HG03095 (cell line): ENCODE results near the gene DEDD.
A peak's percentile ranks its signal among the peaks of the same experiment; 100 is the strongest.

Experiments used
- ATAC-seq: cut with Tn5 transposase; IDR thresholded peaks from one replicate; pipeline ENCODE4 v1.9.1; 2021; ENCODE audit warnings: moderate library complexity; ENCODE audit not compliant: unreplicated experiment

Gene DEDD

DNA sequence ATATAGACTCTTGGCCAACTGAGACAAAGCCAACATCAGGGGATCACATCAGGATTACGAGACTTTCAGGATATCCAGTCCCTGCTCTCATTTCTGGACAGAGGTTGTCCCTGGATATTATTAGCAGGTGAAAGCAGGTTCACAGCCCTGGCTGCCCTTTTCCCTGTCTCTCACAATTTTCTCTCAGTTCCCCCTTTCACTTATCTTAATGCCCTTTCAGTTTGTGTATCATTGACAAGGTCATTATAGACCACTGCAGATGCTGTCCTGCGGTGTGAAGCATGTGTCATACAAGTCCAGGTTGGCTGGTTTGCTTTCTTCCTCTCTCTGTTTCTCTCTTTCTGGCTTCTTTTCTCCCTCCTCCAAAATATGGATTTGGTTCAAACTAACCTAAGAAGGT lies 36.5 kb downstream of the DEDD start:
- ATAC-seq = peak; percentile 33

DNA sequence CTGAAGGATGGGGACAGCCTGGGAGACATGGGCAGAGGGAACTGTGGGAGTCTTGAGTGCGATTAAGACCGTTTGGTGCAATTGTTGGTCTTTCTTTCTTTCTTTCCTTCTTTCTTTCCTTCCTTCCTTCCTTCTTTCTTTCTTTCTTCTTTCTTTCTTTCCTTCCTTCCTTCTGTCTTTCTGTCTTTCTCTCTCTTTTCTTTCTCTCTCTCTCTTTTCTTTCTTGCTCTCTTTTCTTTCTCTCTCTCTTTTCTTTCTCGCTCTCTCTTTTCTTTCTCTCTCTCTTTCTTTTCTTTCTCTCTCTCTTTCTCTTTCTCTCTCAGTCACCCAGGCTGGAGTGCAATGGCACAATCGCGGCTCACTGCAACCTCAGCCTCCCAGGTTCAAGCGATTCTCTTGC lies 37.2 kb downstream of the DEDD start:
- ATAC-seq = no peak

DNA sequence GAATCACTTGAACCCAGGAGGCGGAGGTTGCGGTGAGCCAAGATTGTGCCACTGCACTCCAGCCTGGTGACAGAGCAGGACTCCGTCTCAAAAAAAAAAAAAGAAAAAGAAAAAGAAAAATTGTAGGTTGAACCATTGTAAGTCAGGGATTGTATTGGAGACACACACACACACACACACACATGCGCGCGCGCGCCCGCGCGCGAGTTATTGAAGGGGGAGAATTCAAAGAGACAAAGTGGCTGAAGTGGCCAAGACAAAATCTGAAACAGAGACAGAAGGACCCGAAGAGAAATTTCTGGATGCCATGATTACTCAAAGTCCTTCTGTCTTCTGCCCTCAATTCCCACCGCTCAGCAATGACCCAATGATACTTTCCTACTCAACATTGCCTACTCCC lies 38.0 kb downstream of the DEDD start:
- no peak for ATAC-seq

- no peak for ATAC-seq
Observed at GRCh38 chr1:161092621-161093028, 39.8 kb downstream of the DEDD start.

DNA sequence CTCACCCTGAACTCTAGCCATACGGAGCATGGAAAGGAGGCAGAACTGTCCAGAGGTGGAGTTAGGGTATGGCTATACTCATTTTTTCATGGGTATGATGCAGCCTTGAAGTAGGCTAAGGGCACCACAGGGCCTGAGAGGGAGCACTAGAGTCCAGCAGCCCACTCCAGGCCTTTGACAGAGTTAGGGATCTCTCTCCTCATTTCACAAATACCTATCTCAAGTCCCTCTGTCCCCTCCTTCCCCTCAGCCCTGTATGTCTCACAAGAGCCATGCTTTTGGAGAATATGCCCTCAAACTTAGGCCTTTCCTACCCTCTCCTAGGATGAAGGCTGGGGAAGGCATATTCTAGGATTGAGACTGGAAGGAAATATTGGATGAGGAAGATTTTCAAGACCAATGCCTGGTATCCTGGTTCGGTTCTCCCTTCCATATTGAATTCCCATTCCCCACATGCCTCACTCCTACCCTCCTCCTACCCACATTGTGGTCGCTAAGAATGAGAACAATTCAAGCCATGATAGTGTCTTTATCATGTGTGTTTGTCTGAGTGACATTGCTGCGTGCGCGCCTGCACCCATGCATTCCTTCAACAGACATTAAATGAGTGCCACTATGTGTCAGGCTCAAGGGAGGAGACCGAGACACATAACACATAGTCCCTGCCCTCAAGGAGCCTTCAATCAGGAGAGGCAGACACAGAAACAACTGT lies 40.5 kb downstream of the DEDD start:
- no peak for ATAC-seq

- ATAC-seq = no peak
Observed at GRCh38 chr1:161091093-161091492, 41.4 kb downstream of the DEDD start.

DNA sequence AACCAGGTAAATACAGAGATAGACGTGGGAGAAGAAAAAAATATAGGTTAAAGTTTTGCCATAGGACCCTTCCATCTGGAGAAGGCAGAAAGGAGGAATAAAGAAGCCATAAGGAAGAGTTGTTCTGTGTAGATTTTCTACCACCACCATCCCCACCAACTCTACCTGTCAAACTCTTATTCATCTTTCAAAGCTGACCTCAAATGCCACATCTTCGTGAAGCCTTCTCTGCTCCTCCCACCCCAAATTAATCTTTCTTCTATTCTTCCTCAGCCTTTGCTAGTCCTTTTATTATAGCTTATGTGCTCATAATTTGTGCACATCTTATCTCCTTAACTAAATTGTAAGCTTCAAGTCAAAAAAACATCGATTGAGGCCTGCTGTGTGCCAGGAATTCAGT lies 41.9 kb downstream of the DEDD start:
- no peak for ATAC-seq

- no peak for ATAC-seq
Observed at GRCh38 chr1:161089938-161090337, 42.5 kb downstream of the DEDD start.

GRCh38 chr1:161089251-161089924 lies 43.1 kb downstream of the DEDD start, which contains the start of gene NECTIN4:
Gene NECTIN4, minus strand, starts transcription at chr1:161089558. Its CDS starts 262 bp downstream, at chr1:161089296.
- no peak for ATAC-seq

DNA sequence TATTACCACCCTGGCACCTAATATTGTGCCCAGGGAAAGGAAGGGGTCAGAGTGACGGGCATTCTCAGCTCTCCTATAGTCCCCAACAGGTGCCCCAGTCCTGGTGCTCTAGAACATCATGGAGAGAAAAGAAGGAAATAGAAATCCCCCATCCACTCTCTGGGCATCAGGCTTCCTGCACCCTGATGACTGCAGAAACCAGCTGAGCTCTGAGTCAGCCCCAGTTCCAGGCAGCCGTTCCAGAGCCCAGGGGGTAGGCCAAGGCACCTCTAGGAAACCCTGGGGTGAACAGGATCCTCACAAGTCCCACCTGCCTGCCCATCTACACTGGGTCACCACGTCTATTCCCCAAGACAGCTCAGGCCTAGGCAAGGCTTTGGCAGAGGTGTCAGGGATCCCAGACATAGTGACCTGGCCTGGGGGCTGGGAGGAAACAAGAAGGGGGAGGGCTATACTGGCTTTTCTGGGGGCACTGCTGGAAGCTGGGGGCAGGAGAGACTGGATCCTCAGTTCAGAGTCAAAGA lies 43.8 kb downstream of the DEDD start:
- no peak for ATAC-seq

DNA sequence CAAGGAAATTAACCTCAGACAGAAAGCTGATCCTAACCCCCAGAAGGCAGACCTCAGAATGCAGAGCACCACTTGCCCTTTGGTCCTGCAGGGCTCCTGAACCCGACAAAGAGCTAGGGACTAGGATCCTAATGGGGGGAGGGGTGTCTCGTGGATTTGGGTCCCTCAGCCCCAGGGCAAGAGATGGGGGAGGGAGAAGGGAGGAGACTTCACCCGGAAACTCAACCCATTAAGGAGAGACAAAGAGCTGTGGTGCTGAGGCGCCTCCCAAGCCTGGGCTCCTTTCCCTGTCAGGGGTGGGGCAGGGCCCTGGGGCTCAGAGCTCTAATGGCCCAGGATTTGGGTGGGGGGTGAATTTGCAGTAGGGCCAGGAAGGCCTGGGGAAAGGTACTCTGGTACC lies 46.0 kb downstream of the DEDD start:
- no peak for ATAC-seq

GRCh38 chr1:161085165-161085564 lies 47.3 kb downstream of the DEDD start:
- no peak for ATAC-seq

DNA sequence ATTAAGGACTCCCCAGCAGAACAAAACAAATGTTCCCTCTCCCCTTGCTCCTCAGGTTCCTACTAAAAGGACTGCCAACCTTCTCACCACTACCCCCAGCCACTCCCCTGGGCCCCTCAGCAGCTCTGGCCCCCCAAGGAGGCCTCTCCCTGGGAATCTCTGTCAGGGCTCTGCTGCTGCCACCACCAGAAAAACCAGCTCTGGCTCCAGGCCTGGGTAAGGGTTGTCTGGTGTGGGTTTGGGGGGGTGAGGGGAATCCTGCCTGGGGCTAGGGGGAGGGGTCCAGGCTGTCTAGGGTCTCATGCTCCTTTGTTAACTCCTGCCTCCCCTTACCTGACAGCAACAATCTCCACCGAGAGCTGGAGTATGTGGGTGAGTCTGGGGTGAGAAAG lies 47.9 kb downstream of the DEDD start:
- no peak for ATAC-seq

- ATAC-seq = no peak
Observed at GRCh38 chr1:161083748-161084596, 48.5 kb downstream of the DEDD start.

- ATAC-seq = no peak
Observed at GRCh38 chr1:161082996-161083747, 49.3 kb downstream of the DEDD start.

- no peak for ATAC-seq
Observed at GRCh38 chr1:161082483-161082882, 50.0 kb downstream of the DEDD start.

DNA sequence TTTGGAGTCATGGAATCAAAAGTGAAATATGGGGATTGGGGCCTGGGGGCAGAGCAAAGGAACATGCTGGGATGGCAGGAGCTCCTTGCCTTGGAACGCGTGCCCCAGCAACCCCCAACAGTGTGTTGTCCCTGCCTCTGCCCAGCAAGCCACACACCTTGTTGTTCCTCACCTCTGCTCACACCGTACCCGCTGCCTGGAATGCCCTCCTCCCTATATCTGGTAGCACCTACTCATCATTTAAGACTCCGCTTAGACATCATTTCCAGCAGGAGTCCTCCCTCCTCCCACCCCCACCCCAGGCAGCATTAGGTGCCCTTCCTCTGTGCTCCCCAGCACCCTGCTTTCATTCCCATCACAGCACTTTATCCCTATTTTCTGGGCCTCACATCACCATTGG lies 50.9 kb downstream of the DEDD start:
- no peak for ATAC-seq

- ATAC-seq = no peak
Observed at GRCh38 chr1:161080441-161081405, 51.7 kb downstream of the DEDD start.

DNA sequence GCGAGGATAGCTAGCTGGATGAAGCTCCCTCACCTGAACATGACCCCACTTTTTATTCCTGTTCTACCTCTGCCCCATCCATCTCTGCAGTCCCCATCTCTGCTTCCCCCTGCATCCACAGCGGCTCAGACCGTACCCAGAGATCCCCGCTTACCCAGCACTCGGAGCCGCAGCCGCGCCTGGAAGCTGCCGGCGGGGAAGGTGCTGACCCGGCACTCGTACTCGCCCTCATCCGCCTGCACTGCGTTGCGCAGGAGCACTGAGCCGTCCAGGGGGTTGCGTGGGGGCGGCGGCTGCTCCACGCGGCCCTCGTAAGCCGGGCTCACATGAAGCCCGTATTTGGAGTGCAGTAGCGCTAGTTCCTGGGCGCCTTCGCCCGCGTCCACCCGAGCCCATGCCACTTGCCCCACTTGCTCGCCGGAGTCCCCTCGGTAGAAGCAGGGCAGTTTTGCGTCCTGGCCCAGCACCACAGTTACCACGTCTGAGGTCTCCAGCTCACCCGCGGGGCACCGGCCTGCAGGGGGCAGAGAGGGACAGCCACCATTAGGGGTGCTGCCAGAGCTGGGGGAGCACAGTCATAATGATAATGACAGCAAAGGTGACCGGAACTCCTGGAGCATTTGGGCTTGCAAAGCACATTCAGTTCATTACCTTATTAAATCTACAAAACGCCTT lies 52.9 kb downstream of the DEDD start:
- no peak for ATAC-seq
